Right atrium auricular region (tissue), 2 donors: ENCODE data around the gene RRAGC. TPM values are rescaled to one million over a fixed set of nuclear protein-coding genes. Genes with fewer than 3 reads are reported as not detected.

Source experiments
- DNase-seq: peaks from one replicate; pipeline ENCODE4 v3.0.0-alpha.2; 2019; ENCODE audit warnings: low spot score
- H3K27ac ChIP-seq, 2 donors: fragments of 200-600 bp; sonication (generic); 1 replicate in 1 of 2; 2 replicates in 1 of 2; pipeline ENCODE4 v1.5.1; 2016 to 2019
- H3K27me3 ChIP-seq, 2 donors: fragments of 200-600 bp; sonication (generic); one replicate each; pipeline versions ENCODE4 v1.5.1 to v1.6.0; 2017 to 2019
- H3K36me3 ChIP-seq: fragments of 200-600 bp; sonication (generic); one replicate; pipeline ENCODE4 v1.5.1; 2016
- H3K4me1 ChIP-seq, 2 donors: fragments of 200-600 bp; sonication (generic); one replicate each; pipeline versions ENCODE4 v1.5.1 to v1.6.0; 2017 to 2019
- H3K4me3 ChIP-seq, 2 donors: fragments of 200-600 bp; sonication (generic); 1 replicate in 1 of 2; 2 replicates in 1 of 2; pipeline ENCODE4 v1.5.1; 2017 to 2019; ENCODE audit warnings: mild to moderate bottlenecking in 1 of 2, moderate library complexity in 1 of 2
- H3K9me3 ChIP-seq, 2 donors: fragments of 200-600 bp; sonication (generic); one replicate each; pipeline ENCODE4 v1.5.1; 2019
- total RNA-seq, 2 donors: library from RNA; depleted of rRNA; stranded (reverse); fragments of >200 nt; gene quantifications; one replicate each; pipeline ENCODE4 v1.1.0, GENCODE V29; 2016
- TF ChIP-seq, protein P1 (sequence below), 2 donors: fragments of 200-600 bp; sonication (generic); IDR thresholded peaks; one replicate each; pipeline ENCODE4 v1.5.1; 2019; ENCODE audit warnings: antibody characterized with exemption in 2 of 2

The RRAGC gene
- total RNA-seq, 2 donors from 2014 or later, result 9.2 to 10.7 TPM

GRCh38 chr1:38896169-38896568 lies 36.6 kb upstream of the RRAGC start:
- TF ChIP-seq, protein P1, sequence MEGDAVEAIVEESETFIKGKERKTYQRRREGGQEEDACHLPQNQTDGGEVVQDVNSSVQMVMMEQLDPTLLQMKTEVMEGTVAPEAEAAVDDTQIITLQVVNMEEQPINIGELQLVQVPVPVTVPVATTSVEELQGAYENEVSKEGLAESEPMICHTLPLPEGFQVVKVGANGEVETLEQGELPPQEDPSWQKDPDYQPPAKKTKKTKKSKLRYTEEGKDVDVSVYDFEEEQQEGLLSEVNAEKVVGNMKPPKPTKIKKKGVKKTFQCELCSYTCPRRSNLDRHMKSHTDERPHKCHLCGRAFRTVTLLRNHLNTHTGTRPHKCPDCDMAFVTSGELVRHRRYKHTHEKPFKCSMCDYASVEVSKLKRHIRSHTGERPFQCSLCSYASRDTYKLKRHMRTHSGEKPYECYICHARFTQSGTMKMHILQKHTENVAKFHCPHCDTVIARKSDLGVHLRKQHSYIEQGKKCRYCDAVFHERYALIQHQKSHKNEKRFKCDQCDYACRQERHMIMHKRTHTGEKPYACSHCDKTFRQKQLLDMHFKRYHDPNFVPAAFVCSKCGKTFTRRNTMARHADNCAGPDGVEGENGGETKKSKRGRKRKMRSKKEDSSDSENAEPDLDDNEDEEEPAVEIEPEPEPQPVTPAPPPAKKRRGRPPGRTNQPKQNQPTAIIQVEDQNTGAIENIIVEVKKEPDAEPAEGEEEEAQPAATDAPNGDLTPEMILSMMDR (IDR thresholded peaks at IDR 0.05), result no peak
- Histone ChIP-seq H3K36me3 (no peaks in the 10 kb centered on the region), H3K4me1 (peaks cover 0 to 6% of the 10 kb centered on the region in 2 donors), H3K27ac (no peak overlapping the region), H3K4me3 (no peak overlapping the region), H3K9me3 (no peaks in the 10 kb centered on the region), H3K27me3 (no peaks in the 10 kb centered on the region)
- DNase-seq, result no peak

DNA sequence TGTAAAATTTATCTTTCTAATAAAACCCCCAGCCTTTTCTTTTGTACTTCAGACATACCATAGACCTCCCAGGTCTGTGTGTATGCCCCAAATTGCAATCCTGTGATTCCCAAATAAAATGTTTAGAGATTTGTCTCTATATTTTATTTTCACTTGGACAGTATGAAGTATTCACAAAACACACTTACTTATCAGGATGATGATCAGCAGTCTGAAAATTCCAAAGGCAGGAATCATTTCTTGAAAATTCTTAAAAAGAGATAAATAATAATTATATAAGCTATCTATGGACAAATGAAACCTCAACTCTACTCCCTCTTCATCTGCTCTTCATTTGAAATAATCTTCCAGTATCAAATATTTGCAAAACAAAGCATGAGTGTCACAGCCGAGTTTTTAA lies 33.4 kb upstream of the RRAGC start:
- H3K9me3 ChIP-seq, result no peaks in the 10 kb centered on the region
- no peaks in the 10 kb centered on the region for H3K4me1 ChIP-seq
- no peak overlapping the region for H3K4me3 ChIP-seq
- no peak overlapping the region for H3K27ac ChIP-seq
- TF ChIP-seq, protein P1 (IDR thresholded peaks at IDR 0.05), result no peak
- H3K27me3 ChIP-seq, result no peaks in the 10 kb centered on the region
- no peak for DNase-seq
- H3K36me3 ChIP-seq, result no peaks in the 10 kb centered on the region

DNA sequence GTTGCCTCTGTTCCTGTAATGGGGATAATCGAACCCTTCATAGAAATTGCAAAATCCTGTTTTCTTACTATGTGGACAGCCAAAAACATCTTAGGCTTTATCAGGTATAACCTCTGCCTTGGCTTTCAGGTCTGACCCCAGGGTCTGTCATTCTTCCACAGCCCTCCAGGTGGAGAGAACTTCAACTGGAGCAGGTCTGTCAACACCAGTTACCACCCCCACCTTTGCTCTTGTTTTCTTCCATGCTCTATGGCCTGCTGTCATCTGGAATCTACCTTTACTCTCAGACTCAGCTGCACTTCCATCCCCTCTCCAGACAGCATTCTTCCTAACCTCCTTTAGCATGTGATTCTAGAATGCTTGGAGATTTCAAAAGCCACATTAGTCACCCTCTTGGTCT lies 32.2 kb upstream of the RRAGC start:
- TF ChIP-seq, protein P1 (IDR thresholded peaks at IDR 0.05), result no peak
- Histone ChIP-seq H3K27me3 (no peaks in the 10 kb centered on the region), H3K9me3 (no peaks in the 10 kb centered on the region), H3K4me3 (no peak overlapping the region), H3K4me1 (no peaks in the 10 kb centered on the region), H3K27ac (no peak overlapping the region), H3K36me3 (no peaks in the 10 kb centered on the region)
- DNase-seq, result no peak

DNA sequence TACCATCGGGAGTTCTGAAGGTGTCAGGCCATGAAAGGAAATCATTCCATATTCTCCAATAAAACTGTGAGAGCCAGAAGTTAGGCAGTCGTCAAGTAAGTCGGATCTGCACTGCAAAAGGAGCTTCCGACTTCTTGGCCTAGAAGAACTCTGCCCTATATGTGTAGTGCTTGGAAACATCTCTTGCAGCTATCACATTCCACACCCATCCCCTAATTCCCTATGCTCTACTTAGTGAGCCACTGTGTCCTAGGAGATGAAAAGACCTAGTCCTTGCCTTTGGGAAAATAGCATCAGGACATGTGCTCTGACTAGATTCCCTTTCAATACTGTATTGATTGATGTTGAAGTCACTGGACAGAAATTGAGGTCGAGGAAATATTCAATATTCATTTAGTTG lies 30.0 kb upstream of the RRAGC start:
- DNase-seq, result no peak
- TF ChIP-seq, protein P1 (IDR thresholded peaks at IDR 0.05), result no peak
- H3K27me3 ChIP-seq, result no peaks in the 10 kb centered on the region
- H3K27ac ChIP-seq, result no peak overlapping the region
- H3K36me3 ChIP-seq, result no peaks in the 10 kb centered on the region
- H3K4me1 ChIP-seq, result no peaks in the 10 kb centered on the region
- H3K4me3 ChIP-seq, result no peak overlapping the region
- H3K9me3 ChIP-seq, result no peaks in the 10 kb centered on the region

GRCh38 chr1:38888423-38889333 lies 29.1 kb upstream of the RRAGC start:
- Histone ChIP-seq H3K4me1 (no peaks in the 10 kb centered on the region), H3K9me3 (no peaks in the 10 kb centered on the region), H3K4me3 (no peak overlapping the region), H3K27me3 (no peaks in the 10 kb centered on the region), H3K27ac (no peak overlapping the region), H3K36me3 (no peaks in the 10 kb centered on the region)
- TF ChIP-seq, protein P1 (IDR thresholded peaks at IDR 0.05), result no peak
- DNase-seq, result no peak
